Measurements from ENCODE around the gene TMEM52.
"Not testable (repeated sequence)": the region's sequence is repeated elsewhere in the genome, so short reads cannot be mapped to it uniquely, and the experiment has no call there.

The TMEM52 gene

GRCh38 chr1:1889847-1890505, 29.1 kb downstream of the TMEM52 start:
- Histone ChIP-seq H3K9ac (ENCODE audit: low read length) (peak overlapping the region; percentile 80), H3K9me3 (replicated peaks; ENCODE audit: insufficient read depth, low read length) (no peaks in the 10 kb centered on the region), H3K27ac (ENCODE audit: low read length) (peak overlapping the region; percentile 32; the same call in 1 of the 2 replicates), H3K27me3 (replicated peaks; ENCODE audit: insufficient read depth, low read length) (no peaks in the 10 kb centered on the region), H2AFZ (ENCODE audit: low read length) (0 out of 2 replicates have a peak overlapping the region, but pooled peaks have one; percentile 42), H3K79me2 (ENCODE audit: low read length) (peaks cover 57% of the 10 kb centered on the region), H3K36me3 (replicated peaks; ENCODE audit: insufficient read depth, low read length) (no peaks in the 10 kb centered on the region; the same call in 1 of the 2 replicates), H3K4me3 (ENCODE audit: low read length) (peak overlapping the region; percentile 86), H4K20me1 (ENCODE audit: insufficient read depth, low read length) (peaks cover 33% of the 10 kb centered on the region), H3F3A (ENCODE audit: insufficient read depth, low read length) (peaks cover 8% of the 10 kb centered on the region), H3K9me2 (replicated peaks; ENCODE audit: insufficient read depth, low read length) (no peaks in the 10 kb centered on the region), H3K4me2 (ENCODE audit: low read depth, low read length) (peak overlapping the region; percentile 80), H3K4me1 (ENCODE audit: low read length) (peaks cover 23% of the 10 kb centered on the region)
- no peak for TF ChIP-seq EZH2phosphoT487 (IDR thresholded peaks at IDR 0.05; ENCODE audit: low read length)
- TF ChIP-seq EZH2 (optimal IDR thresholded peaks at IDR 0.05; ENCODE audit: low read depth, low read length), result no peak
- no peak for TF ChIP-seq CTCF (IDR thresholded peaks at IDR 0.05; ENCODE audit: low read length)
- DNase-seq, result peak; percentile 45

GRCh38 chr1:1889090-1889750, 29.9 kb downstream of the TMEM52 start:
- Histone ChIP-seq H3K4me3 (ENCODE audit: low read length) (peak overlapping the region; percentile 86), H3F3A (ENCODE audit: insufficient read depth, low read length) (peaks cover 8% of the 10 kb centered on the region), H3K27ac (ENCODE audit: low read length) (no peak overlapping the region), H3K27me3 (replicated peaks; ENCODE audit: insufficient read depth, low read length) (no peaks in the 10 kb centered on the region), H3K36me3 (replicated peaks; ENCODE audit: insufficient read depth, low read length) (no peaks in the 10 kb centered on the region; the same call in 1 of the 2 replicates), H2AFZ (ENCODE audit: low read length) (no peak overlapping the region), H3K9ac (ENCODE audit: low read length) (peak overlapping the region; percentile 80; the same call in 1 of the 2 replicates), H4K20me1 (ENCODE audit: insufficient read depth, low read length) (peaks cover 36% of the 10 kb centered on the region), H3K4me1 (ENCODE audit: low read length) (peaks cover 18% of the 10 kb centered on the region), H3K9me2 (replicated peaks; ENCODE audit: insufficient read depth, low read length) (no peaks in the 10 kb centered on the region), H3K4me2 (ENCODE audit: low read depth, low read length) (peak overlapping the region; percentile 80), H3K79me2 (ENCODE audit: low read length) (peaks cover 65% of the 10 kb centered on the region), H3K9me3 (replicated peaks; ENCODE audit: insufficient read depth, low read length) (no peaks in the 10 kb centered on the region)
- TF ChIP-seq EZH2phosphoT487 (IDR thresholded peaks at IDR 0.05; ENCODE audit: low read length) (no peak), EZH2 (optimal IDR thresholded peaks at IDR 0.05; ENCODE audit: low read depth, low read length) (no peak), CTCF (IDR thresholded peaks at IDR 0.05; ENCODE audit: low read length) (no peak)
- no peak for DNase-seq

- H3K27ac ChIP-seq (ENCODE audit: low read length); H3K9ac ChIP-seq (ENCODE audit: low read length); H3K4me3 ChIP-seq (ENCODE audit: low read length); H3K36me3 ChIP-seq (replicated peaks; ENCODE audit: insufficient read depth, low read length); H2AFZ ChIP-seq (ENCODE audit: low read length); H3K27me3 ChIP-seq (replicated peaks; ENCODE audit: insufficient read depth, low read length); H3K9me3 ChIP-seq (replicated peaks; ENCODE audit: insufficient read depth, low read length); H3K4me2 ChIP-seq (ENCODE audit: low read depth, low read length); H3K4me1 ChIP-seq (ENCODE audit: low read length); H3F3A ChIP-seq (ENCODE audit: insufficient read depth, low read length); DNase-seq; H3K9me2 ChIP-seq (replicated peaks; ENCODE audit: insufficient read depth, low read length): not testable (repeated sequence)
- Histone ChIP-seq H3K79me2 (ENCODE audit: low read length) (peaks cover 99% of the 10 kb centered on the region), H4K20me1 (ENCODE audit: insufficient read depth, low read length) (peaks cover 52% of the 10 kb centered on the region)
Observed at GRCh38 chr1:1883890-1884289, 35.2 kb downstream of the TMEM52 start.
